Liver (tissue), 9 donors: ENCODE results near the gene LDLRAD4. TPM values are rescaled to one million over a fixed set of nuclear protein-coding genes. Genes with fewer than 3 reads are reported as not detected.

Experiments
- DNase-seq: peaks from one replicate; pipeline ENCODE4 v3.0.0-alpha.2; 2017; ENCODE audit warnings: low spot score
- H3K27ac ChIP-seq, 2 donors: one replicate each; pipeline ENCODE4 v1.7.0; 2013; ENCODE audit warnings: inconsistent platforms in 2 of 2, low read length in 2 of 2, control low read depth in 1 of 2, low read depth in 1 of 2, mild to moderate bottlenecking in 1 of 2
- H3K27me3 ChIP-seq, 4 donors: one replicate each; pipeline versions ENCODE4 v1.6.1 to v1.7.0; 2013; ENCODE audit warnings: low read length in 3 of 4, inconsistent platforms in 1 of 4, mild to moderate bottlenecking in 1 of 4, moderate library complexity in 1 of 4; ENCODE audit not compliant: control insufficient read depth in 4 of 4, insufficient read depth in 4 of 4
- H3K36me3 ChIP-seq, 4 donors: one replicate each; pipeline versions ENCODE4 v1.6.1 to v1.7.0; 2013; ENCODE audit warnings: low read length in 3 of 4, mild to moderate bottlenecking in 3 of 4, low read depth in 1 of 4, moderate library complexity in 1 of 4; ENCODE audit not compliant: control insufficient read depth in 4 of 4, insufficient read depth in 3 of 4
- H3K4me1 ChIP-seq, 4 donors: one replicate each; pipeline versions ENCODE4 v1.6.1 to v1.7.0; 2013; ENCODE audit warnings: low read length in 3 of 4, mild to moderate bottlenecking in 3 of 4, moderate library complexity in 1 of 4; ENCODE audit not compliant: control insufficient read depth in 4 of 4, insufficient read depth in 4 of 4
- H3K4me3 ChIP-seq, 3 donors: one replicate each; pipeline versions ENCODE4 v1.6.1 to v1.7.0; 2013; ENCODE audit warnings: low read length in 3 of 3, control low read depth in 1 of 3, low read depth in 1 of 3, mild to moderate bottlenecking in 1 of 3
- H3K9ac ChIP-seq, 2 donors: one replicate each; pipeline ENCODE4 v1.7.0; 2013; ENCODE audit warnings: low read length in 2 of 2, mild to moderate bottlenecking in 2 of 2, moderate library complexity in 2 of 2, control low read depth in 1 of 2, low read depth in 1 of 2
- H3K9me3 ChIP-seq, 4 donors: one replicate each; pipeline versions ENCODE4 v1.6.1 to v1.7.0; 2013; ENCODE audit warnings: low read length in 3 of 4; ENCODE audit not compliant: control insufficient read depth in 4 of 4
- EGR1 ChIP-seq, 2 donors: IDR thresholded peaks; 2 replicates each; pipeline ENCODE4 v1.6.1; 2016 to 2018; ENCODE audit warnings: antibody characterized with exemption in 2 of 2, low read depth in 2 of 2
- FOXA1 ChIP-seq: IDR thresholded peaks from 2 replicates; pipeline ENCODE4 v1.6.1; 2016; ENCODE audit warnings: antibody characterized with exemption
- FOXA2 ChIP-seq: IDR thresholded peaks from 2 replicates; pipeline ENCODE4 v1.6.1; 2016; ENCODE audit warnings: antibody characterized with exemption
- GABPA ChIP-seq, 2 donors: IDR thresholded peaks in 1 of 2; conservative IDR thresholded peaks in 1 of 2; 2 replicates each; pipeline ENCODE4 v1.6.1; 2016; ENCODE audit warnings: antibody characterized with exemption in 2 of 2, mild to moderate bottlenecking in 1 of 2, moderate library complexity in 1 of 2
- HNF4A ChIP-seq, 2 donors: conservative IDR thresholded peaks; 2 replicates each; pipeline ENCODE4 v1.6.1; 2016; ENCODE audit warnings: antibody characterized with exemption in 2 of 2, mild to moderate bottlenecking in 2 of 2
- HNF4G ChIP-seq: IDR thresholded peaks from 2 replicates; pipeline ENCODE4 v1.6.1; 2016; ENCODE audit warnings: antibody characterized with exemption
- JUND ChIP-seq, 2 donors: IDR thresholded peaks; 2 replicates each; pipeline ENCODE4 v1.6.1; 2016; ENCODE audit warnings: antibody characterized with exemption in 2 of 2
- NR2F2 ChIP-seq: IDR thresholded peaks from 2 replicates; pipeline ENCODE4 v1.6.1; 2016; ENCODE audit warnings: antibody characterized with exemption
- RAD21 ChIP-seq, 2 donors: IDR thresholded peaks; 2 replicates each; pipeline ENCODE4 v1.6.1; 2016; ENCODE audit warnings: antibody characterized with exemption in 2 of 2, mild to moderate bottlenecking in 2 of 2
- RXRA ChIP-seq, 2 donors: IDR thresholded peaks; 2 replicates each; pipeline ENCODE4 v1.6.1; 2017 to 2018; ENCODE audit warnings: antibody characterized with exemption in 2 of 2, mild to moderate bottlenecking in 1 of 2
- SP1 ChIP-seq: IDR thresholded peaks from 2 replicates; pipeline ENCODE4 v1.6.1; 2018; ENCODE audit warnings: antibody characterized with exemption, mild to moderate bottlenecking
- TAF1 ChIP-seq: conservative IDR thresholded peaks from 2 replicates; pipeline ENCODE4 v1.6.1; 2016; ENCODE audit warnings: antibody characterized with exemption, mild to moderate bottlenecking
- YY1 ChIP-seq: IDR thresholded peaks from 2 replicates; pipeline ENCODE4 v1.6.1; 2016; ENCODE audit warnings: antibody characterized with exemption, mild to moderate bottlenecking
- WGBS: extraction: QIAGEN DNeasy Blood & Tissue Kit; methylation state at CpG from one replicate; pipeline ENCODE4 v1.1.7; 2013; 5-methylcytosine and 5-hydroxymethylcytosine counted together
- polyA plus RNA-seq, 2 donors: library from polyadenylated mRNA; stranded (reverse) in 1 of 2; unstranded in 1 of 2; fragments of 200-250 nt in 1 of 2; fragments of >200 nt in 1 of 2; fragmentation: Nextera tagmentation in 1 of 2; extraction: Ambion mirVana in 1 of 2; gene quantifications; one replicate each; pipeline versions ENCODE4 v1.2.1 to v1.2.3, GENCODE V29; 2013 to 2015
- total RNA-seq, 2 donors: library from RNA; depleted of rRNA; stranded (reverse); fragments of >200 nt; gene quantifications; one replicate each; pipeline ENCODE4 v1.2.3, GENCODE V29; 2014
- TF ChIP-seq, protein P1 (sequence below): IDR thresholded peaks from 2 replicates; pipeline ENCODE4 v1.6.1; 2016; ENCODE audit warnings: antibody characterized with exemption
- TF ChIP-seq, protein P2 (sequence below): IDR thresholded peaks from 2 replicates; pipeline ENCODE4 v1.6.1; 2016; ENCODE audit warnings: antibody characterized with exemption, mild to moderate bottlenecking
- TF ChIP-seq, protein P3 (sequence below): IDR thresholded peaks from 2 replicates; pipeline ENCODE4 v1.6.1; 2016; ENCODE audit warnings: antibody characterized with exemption
- TF ChIP-seq, protein P4 (sequence below): IDR thresholded peaks from 2 replicates; pipeline ENCODE4 v1.6.1; 2016; ENCODE audit warnings: antibody characterized with exemption
- TF ChIP-seq, protein P5 (sequence below): fragments of 150-350 bp; IDR thresholded peaks from 2 replicates; pipeline ENCODE4 v1.5.1; 2017; ENCODE audit warnings: improper control_type of control experiment, low read depth, low read length; ENCODE audit not compliant: missing input control
- donor health status: healthy.
- donor health status: healthy.
- donor health status: healthy.
- donor health status: healthy.
- donor health status: healthy.

Gene LDLRAD4
- total and polyA plus RNA-seq, 4 donors: 4.8 to 41.7 (median 12.7) TPM

DNA sequence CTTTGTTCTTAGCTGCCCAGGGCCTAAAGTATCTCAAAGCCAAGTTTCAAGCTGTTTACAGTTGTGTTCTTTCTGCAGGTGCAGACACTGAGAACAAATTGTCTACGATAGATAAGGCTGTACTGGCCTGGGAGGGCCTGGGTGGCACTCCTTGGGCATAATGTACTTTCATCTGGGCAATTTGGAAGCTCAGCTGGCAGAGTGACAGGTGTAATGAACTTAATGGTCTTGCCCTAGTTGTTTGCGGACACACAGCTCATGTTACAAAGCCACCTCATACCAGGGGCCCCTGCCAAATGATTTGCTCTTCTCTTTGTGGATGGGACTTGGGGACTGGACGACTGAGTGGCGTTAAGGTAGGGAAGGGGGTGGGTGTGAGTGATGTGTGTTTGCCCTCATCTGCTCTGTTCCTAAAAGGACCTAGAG, 4.3 kb downstream of the LDLRAD4 start:
- H3K4me1 ChIP-seq: peaks cover 17 to 51% (median 44%) of the 10 kb centered on the region in 4 donors
- H3K4me3 ChIP-seq: no peak overlapping the region
- H3K9me3 ChIP-seq: no peaks in the 10 kb centered on the region
- H3K36me3 ChIP-seq: no peaks in the 10 kb centered on the region
- peak overlapping the region; percentile 10 to 44 for H3K27ac ChIP-seq
- H3K27me3 ChIP-seq: no peaks in the 10 kb centered on the region
- 30% methylated on average over 4 of the region's 4 CpGs for WGBS
- TF ChIP-seq FOXA2: peak; percentile 14
- TF ChIP-seq FOXA1: no peak
- no peak for TF ChIP-seq NR2F2
- TF ChIP-seq EGR1 (IDR thresholded peaks at IDR 0.05; ENCODE audit: low read depth in 2 of 2): no peak
- TF ChIP-seq, protein P1, sequence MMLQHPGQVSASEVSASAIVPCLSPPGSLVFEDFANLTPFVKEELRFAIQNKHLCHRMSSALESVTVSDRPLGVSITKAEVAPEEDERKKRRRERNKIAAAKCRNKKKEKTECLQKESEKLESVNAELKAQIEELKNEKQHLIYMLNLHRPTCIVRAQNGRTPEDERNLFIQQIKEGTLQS: no peak
- TF ChIP-seq, protein P2, sequence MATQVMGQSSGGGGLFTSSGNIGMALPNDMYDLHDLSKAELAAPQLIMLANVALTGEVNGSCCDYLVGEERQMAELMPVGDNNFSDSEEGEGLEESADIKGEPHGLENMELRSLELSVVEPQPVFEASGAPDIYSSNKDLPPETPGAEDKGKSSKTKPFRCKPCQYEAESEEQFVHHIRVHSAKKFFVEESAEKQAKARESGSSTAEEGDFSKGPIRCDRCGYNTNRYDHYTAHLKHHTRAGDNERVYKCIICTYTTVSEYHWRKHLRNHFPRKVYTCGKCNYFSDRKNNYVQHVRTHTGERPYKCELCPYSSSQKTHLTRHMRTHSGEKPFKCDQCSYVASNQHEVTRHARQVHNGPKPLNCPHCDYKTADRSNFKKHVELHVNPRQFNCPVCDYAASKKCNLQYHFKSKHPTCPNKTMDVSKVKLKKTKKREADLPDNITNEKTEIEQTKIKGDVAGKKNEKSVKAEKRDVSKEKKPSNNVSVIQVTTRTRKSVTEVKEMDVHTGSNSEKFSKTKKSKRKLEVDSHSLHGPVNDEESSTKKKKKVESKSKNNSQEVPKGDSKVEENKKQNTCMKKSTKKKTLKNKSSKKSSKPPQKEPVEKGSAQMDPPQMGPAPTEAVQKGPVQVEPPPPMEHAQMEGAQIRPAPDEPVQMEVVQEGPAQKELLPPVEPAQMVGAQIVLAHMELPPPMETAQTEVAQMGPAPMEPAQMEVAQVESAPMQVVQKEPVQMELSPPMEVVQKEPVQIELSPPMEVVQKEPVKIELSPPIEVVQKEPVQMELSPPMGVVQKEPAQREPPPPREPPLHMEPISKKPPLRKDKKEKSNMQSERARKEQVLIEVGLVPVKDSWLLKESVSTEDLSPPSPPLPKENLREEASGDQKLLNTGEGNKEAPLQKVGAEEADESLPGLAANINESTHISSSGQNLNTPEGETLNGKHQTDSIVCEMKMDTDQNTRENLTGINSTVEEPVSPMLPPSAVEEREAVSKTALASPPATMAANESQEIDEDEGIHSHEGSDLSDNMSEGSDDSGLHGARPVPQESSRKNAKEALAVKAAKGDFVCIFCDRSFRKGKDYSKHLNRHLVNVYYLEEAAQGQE: no peak
- TF ChIP-seq, protein P3, sequence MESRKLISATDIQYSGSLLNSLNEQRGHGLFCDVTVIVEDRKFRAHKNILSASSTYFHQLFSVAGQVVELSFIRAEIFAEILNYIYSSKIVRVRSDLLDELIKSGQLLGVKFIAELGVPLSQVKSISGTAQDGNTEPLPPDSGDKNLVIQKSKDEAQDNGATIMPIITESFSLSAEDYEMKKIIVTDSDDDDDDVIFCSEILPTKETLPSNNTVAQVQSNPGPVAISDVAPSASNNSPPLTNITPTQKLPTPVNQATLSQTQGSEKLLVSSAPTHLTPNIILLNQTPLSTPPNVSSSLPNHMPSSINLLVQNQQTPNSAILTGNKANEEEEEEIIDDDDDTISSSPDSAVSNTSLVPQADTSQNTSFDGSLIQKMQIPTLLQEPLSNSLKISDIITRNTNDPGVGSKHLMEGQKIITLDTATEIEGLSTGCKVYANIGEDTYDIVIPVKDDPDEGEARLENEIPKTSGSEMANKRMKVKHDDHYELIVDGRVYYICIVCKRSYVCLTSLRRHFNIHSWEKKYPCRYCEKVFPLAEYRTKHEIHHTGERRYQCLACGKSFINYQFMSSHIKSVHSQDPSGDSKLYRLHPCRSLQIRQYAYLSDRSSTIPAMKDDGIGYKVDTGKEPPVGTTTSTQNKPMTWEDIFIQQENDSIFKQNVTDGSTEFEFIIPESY: peak; percentile 18
- peak; percentile 71 to 75 for TF ChIP-seq RXRA (IDR thresholded peaks at IDR 0.05)
- no peak for TF ChIP-seq HNF4G
- no peak for TF ChIP-seq SP1
- TF ChIP-seq, protein P4, sequence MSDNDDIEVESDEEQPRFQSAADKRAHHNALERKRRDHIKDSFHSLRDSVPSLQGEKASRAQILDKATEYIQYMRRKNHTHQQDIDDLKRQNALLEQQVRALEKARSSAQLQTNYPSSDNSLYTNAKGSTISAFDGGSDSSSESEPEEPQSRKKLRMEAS: no peak
- TF ChIP-seq GABPA (IDR thresholded peaks at IDR 0.05 in 1 of 2, conservative IDR thresholded peaks at IDR 0.05 in 1 of 2): no peak
- TF ChIP-seq JUND (IDR thresholded peaks at IDR 0.05): peak in 1 of 2 donors; percentile 21
- no peak for TF ChIP-seq TAF1
- TF ChIP-seq YY1: no peak
- TF ChIP-seq, protein P5, sequence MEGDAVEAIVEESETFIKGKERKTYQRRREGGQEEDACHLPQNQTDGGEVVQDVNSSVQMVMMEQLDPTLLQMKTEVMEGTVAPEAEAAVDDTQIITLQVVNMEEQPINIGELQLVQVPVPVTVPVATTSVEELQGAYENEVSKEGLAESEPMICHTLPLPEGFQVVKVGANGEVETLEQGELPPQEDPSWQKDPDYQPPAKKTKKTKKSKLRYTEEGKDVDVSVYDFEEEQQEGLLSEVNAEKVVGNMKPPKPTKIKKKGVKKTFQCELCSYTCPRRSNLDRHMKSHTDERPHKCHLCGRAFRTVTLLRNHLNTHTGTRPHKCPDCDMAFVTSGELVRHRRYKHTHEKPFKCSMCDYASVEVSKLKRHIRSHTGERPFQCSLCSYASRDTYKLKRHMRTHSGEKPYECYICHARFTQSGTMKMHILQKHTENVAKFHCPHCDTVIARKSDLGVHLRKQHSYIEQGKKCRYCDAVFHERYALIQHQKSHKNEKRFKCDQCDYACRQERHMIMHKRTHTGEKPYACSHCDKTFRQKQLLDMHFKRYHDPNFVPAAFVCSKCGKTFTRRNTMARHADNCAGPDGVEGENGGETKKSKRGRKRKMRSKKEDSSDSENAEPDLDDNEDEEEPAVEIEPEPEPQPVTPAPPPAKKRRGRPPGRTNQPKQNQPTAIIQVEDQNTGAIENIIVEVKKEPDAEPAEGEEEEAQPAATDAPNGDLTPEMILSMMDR: no peak
- TF ChIP-seq RAD21 (IDR thresholded peaks at IDR 0.05): peak in 1 of 2 donors; percentile 29
- TF ChIP-seq HNF4A (conservative IDR thresholded peaks at IDR 0.05): peak; percentile 50 to 61
- DNase-seq: no peak
- H3K9ac ChIP-seq: no peak overlapping the region
